K562 (cell line): ENCODE measurements around the gene SLC22A12. TPM values are rescaled to one million over a fixed set of nuclear protein-coding genes. Genes with fewer than 3 reads are reported as not detected.

Source experiments
- ATAC-seq: fragments of 200-7000 bp; cut with Tn5 transposase; 3 replicates; pipeline ENCODE4 v1.9.1; 2020; ENCODE audit warnings: moderate library complexity
- BruUV-seq: library from RNA; stranded (reverse); fragments of 400-500 nt; replicated peaks from 2 replicates; lab custom pipeline; 2021; lab: Mats Ljungman, UMichigan
- CTCF ChIA-PET: fragments of 300-600 bp; formaldehyde crosslinking; extraction: SDS; loops from one replicate; lab custom pipeline; 2021; ENCODE audit warnings: low intra/inter-chr PET ratio; lab: Yijun Ruan, JAX
- POLR2A ChIA-PET: fragments of 300-600, 350-650 bp; sonication (Branson Sonifier 250); formaldehyde crosslinking; extraction: SDS; loops from one replicate; lab custom pipeline; 2021; ENCODE audit warnings: antibody characterized with exemption, inconsistent platforms; lab: Yijun Ruan, JAX
- DNase-seq, 4 experiments: peaks; one replicate each; pipeline versions ENCODE4 v3.0.0 to v3.0.0-alpha.2; 2011 to 2018; ENCODE audit warnings: low spot score in 3 of 4, mixed read lengths in 3 of 4; ENCODE audit errors: extremely low read depth in 1 of 4
- FAIRE-seq: peaks from 2 replicates; lab custom pipeline; 2011; peaks lifted over from hg19 to GRCh38; lab: Jason Lieb, UNC
- H2AFZ ChIP-seq: 2 replicates; pipeline ENCODE4 v1.6.0; 2011; ENCODE audit warnings: low read depth, low read length, control low read depth, inconsistent platforms
- H3K27ac ChIP-seq: fragments of 200-600 bp; 3 replicates; pipeline ENCODE4 v1.8.0; 2011; ENCODE audit warnings: low read depth, mild to moderate bottlenecking, control low read depth, inconsistent platforms, low read length, moderate library complexity, mixed read lengths; ENCODE audit errors: extremely low read depth
- H3K27me3 ChIP-seq, 2 experiments: fragments of 300-600 bp in 1 of 2; 2 replicates in 1 of 2; 3 replicates in 1 of 2; pipeline versions ENCODE4 v1.6.0 to v1.8.0; 2011; ENCODE audit warnings: inconsistent platforms in 2 of 2, low read length in 2 of 2, mild to moderate bottlenecking in 1 of 2, mixed read lengths in 1 of 2, moderate library complexity in 1 of 2; ENCODE audit not compliant: control insufficient read depth in 2 of 2, insufficient read depth in 2 of 2
- H3K36me3 ChIP-seq: fragments of 300-600 bp; 3 replicates; pipeline ENCODE4 v1.8.0; 2011; ENCODE audit warnings: mild to moderate bottlenecking, low read length, inconsistent platforms; ENCODE audit not compliant: control insufficient read depth, insufficient read depth
- H3K4me1 ChIP-seq, 2 experiments: fragments of 200-600 bp in 1 of 2; replicated peaks in 1 of 2; 2 replicates in 1 of 2; 3 replicates in 1 of 2; pipeline versions ENCODE4 v1.5.1 to v1.8.0; 2011; ENCODE audit warnings: inconsistent platforms in 2 of 2, low read length in 2 of 2, mild to moderate bottlenecking in 1 of 2, mixed read lengths in 1 of 2, moderate library complexity in 1 of 2; ENCODE audit not compliant: control insufficient read depth in 2 of 2, insufficient read depth in 2 of 2
- H3K4me2 ChIP-seq: 2 replicates; pipeline ENCODE4 v1.6.1; 2011; ENCODE audit warnings: low read length, control low read depth, inconsistent platforms, mixed read lengths; ENCODE audit not compliant: insufficient read depth
- H3K4me3 ChIP-seq: fragments of 200-600 bp; sonication (generic), shearing (Covaris generic); 2 replicates; pipeline ENCODE4 v1.5.1; 2016; ENCODE audit warnings: control low read depth, inconsistent platforms
- H3K79me2 ChIP-seq: fragments of 200-600 bp; 3 replicates; pipeline ENCODE4 v1.8.0; 2011; ENCODE audit warnings: low read length, inconsistent platforms; ENCODE audit not compliant: control insufficient read depth, insufficient read depth
- H3K9ac ChIP-seq, 2 experiments: 2 replicates each; pipeline versions ENCODE4 v1.6.0 to v1.6.1; 2011; ENCODE audit warnings: low read depth in 2 of 2, low read length in 2 of 2, control low read depth in 1 of 2, inconsistent platforms in 1 of 2, mild to moderate bottlenecking in 1 of 2, mixed read lengths in 1 of 2; ENCODE audit not compliant: insufficient read depth in 1 of 2
- H3K9me1 ChIP-seq: one replicate; pipeline ENCODE4 v1.6.0; 2011; ENCODE audit warnings: inconsistent platforms, mild to moderate bottlenecking, low read length, moderate library complexity; ENCODE audit not compliant: control insufficient read depth, insufficient read depth
- H3K9me3 ChIP-seq: replicated peaks from 2 replicates; pipeline ENCODE4 v1.5.1; 2011; ENCODE audit warnings: low read depth, low read length, inconsistent platforms; ENCODE audit not compliant: control insufficient read depth, insufficient read depth
- H4K20me1 ChIP-seq: replicated peaks from 2 replicates; pipeline ENCODE4 v1.6.1; 2011; ENCODE audit warnings: low read length, inconsistent platforms, mixed read lengths; ENCODE audit not compliant: control insufficient read depth, insufficient read depth
- HDAC6 ChIP-seq: IDR thresholded peaks from 2 replicates; pipeline ENCODE4 v1.6.1; 2012; ENCODE audit warnings: low read depth, mild to moderate bottlenecking, control low read depth, inconsistent platforms, low read length, moderate library complexity
- HMGXB4 ChIP-seq: sonication (generic); formaldehyde crosslinking; IDR thresholded peaks from 2 replicates; pipeline ENCODE4 v1.8.1; 2023; ENCODE audit warnings: mild to moderate bottlenecking, missing genetic modification reagents
- KLF13 ChIP-seq: fragments of 450-650 bp; IDR thresholded peaks from 2 replicates; pipeline ENCODE4 v1.6.1; 2016; ENCODE audit warnings: missing genetic modification characterization, low read depth, mild to moderate bottlenecking, missing compliant biosample characterization, moderate library complexity, borderline replicate concordance
- NUFIP1 ChIP-seq: fragments of 450-650 bp; IDR thresholded peaks from 2 replicates; pipeline ENCODE4 v1.6.1; 2018; ENCODE audit not compliant: partially characterized antibody
- SMAD4 ChIP-seq: fragments of 250-450 bp; sonication (Bioruptor Pico); conservative IDR thresholded peaks from 2 replicates; pipeline ENCODE4 v1.8.0; 2021; ENCODE audit warnings: inconsistent platforms, mild to moderate bottlenecking, moderate library complexity
- SMARCE1 ChIP-seq: fragments of 450-650 bp; IDR thresholded peaks from 2 replicates; pipeline ENCODE4 v1.7.1; 2016; ENCODE audit warnings: mild to moderate bottlenecking
- TCF3 ChIP-seq: sonication (generic); formaldehyde crosslinking; IDR thresholded peaks from 2 replicates; pipeline ENCODE4 v1.4.0; 2020; ENCODE audit warnings: mild to moderate bottlenecking, missing genetic modification reagents
- TCF7L2 ChIP-seq: fragments of 150-350 bp; IDR thresholded peaks from 2 replicates; pipeline ENCODE4 v1.6.1; 2016; ENCODE audit warnings: low read depth, mild to moderate bottlenecking, low read length, moderate library complexity
- THRB ChIP-seq: fragments of 450-650 bp; formaldehyde crosslinking; conservative IDR thresholded peaks from 2 replicates; pipeline ENCODE4 v1.4.0; 2022; ENCODE audit warnings: mild to moderate bottlenecking, missing genetic modification characterization
- TRIM28 ChIP-seq: fragments of 450-650 bp; IDR thresholded peaks from 2 replicates; pipeline ENCODE4 v1.6.1; 2017
- VEZF1 ChIP-seq: fragments of 200-800 bp; sonication (Bioruptor generic); IDR thresholded peaks from 2 replicates; pipeline ENCODE4 v1.6.1; 2017; ENCODE audit warnings: missing genetic modification characterization, missing compliant biosample characterization
- ZBTB12 ChIP-seq: fragments of 250-450 bp; sonication (Bioruptor Pico); IDR thresholded peaks from 2 replicates; pipeline ENCODE4 v1.4.0; 2020
- ZBTB26 ChIP-seq: fragments of 450-650 bp; formaldehyde crosslinking; IDR thresholded peaks from 2 replicates; pipeline ENCODE4 v1.4.0; 2022; ENCODE audit warnings: missing genetic modification characterization
- WGBS: fragments of 100-300 bp; shearing (Covaris generic); methylation state at CpG from one replicate; pipeline ENCODE4 v1.1.6; 2016; ENCODE audit warnings: low coverage, mixed read lengths; ENCODE audit not compliant: insufficient coverage; ENCODE audit errors: missing lambda C conversion rate; 5-methylcytosine and 5-hydroxymethylcytosine counted together
- in situ Hi-C: fragments of 300-500 bp; cut with MboI; formaldehyde crosslinking; loops from 4 replicates; pipeline ENCODE4 v1.15.0; 2018; ENCODE audit warnings: inconsistent platforms, mixed read lengths
- intact Hi-C: fragments of 100-400 bp; cut with micrococcal nuclease; formaldehyde crosslinking; loops from 2 replicates; pipeline ENCODE4 v1.14.2; 2022
- polyA plus RNA-seq, 8 experiments: library from polyadenylated mRNA; depleted of rRNA in 4 of 8; stranded (reverse) in 5 of 8; unstranded in 3 of 8; fragments of >200 nt; fragmentation: Nextera tagmentation in 2 of 8; fragmentation: Illumina TruSeq in 1 of 8; extraction: Ambion mirVana in 2 of 8; extraction: Trizol in 1 of 8; gene quantifications; 2 replicates each; pipeline versions ENCODE4 v1.2.1 to v1.2.3, GENCODE V29; 2011 to 2014; ENCODE audit warnings: inconsistent platforms in 1 of 8, missing spikeins in 1 of 8
- total RNA-seq, 7 experiments: library from RNA; depleted of rRNA in 6 of 7; stranded (reverse); fragments of >200 nt in 6 of 7; fragmentation: Illumina TruSeq in 2 of 7; extraction: Trizol in 2 of 7; gene quantifications; 2 replicates each; pipeline versions ENCODE4 v1.2.1 to v1.2.3, GENCODE V29; 2011 to 2021; ENCODE audit warnings: low replicate concordance in 1 of 7

SLC22A12 gene
- total and polyA plus RNA-seq, 9 of the 15 experiments (the other 6 are each of a cell fraction or from before 2014, with no cell fraction given) = not detected

GRCh38 chr11:64570341-64570740 is 20.7 kb upstream of the SLC22A12 start (continued):
- TF ChIP-seq THRB (CRISPR knock-in tag) (no peak), TRIM28 (no peak), NUFIP1 (no peak)

GRCh38 chr11:64571050-64571409 is 20.0 kb upstream of the SLC22A12 start:
- H2AFZ ChIP-seq = peak overlapping the region; percentile 62; the same call in 1 of the 2 replicates
- CTCF ChIA-PET = no interaction called here
- H3K4me2 ChIP-seq = peak overlapping the region; percentile 60; the same call in 1 of the 2 replicates
- H3K4me3 ChIP-seq = no peak overlapping the region
- in situ Hi-C loops = no loop called here
- no peak overlapping the region for H3K27ac ChIP-seq
- FAIRE-seq (no peak), ATAC-seq (no peak), DNase-seq (no peak)
- 43% methylated on average over 10 of the region's 11 CpGs for WGBS
- no TSS peak for BruUV-seq
- H3K27me3 ChIP-seq = peaks cover 3 to 11% of the 10 kb centered on the region in 2 experiments
- peaks cover 15 to 45% of the 10 kb centered on the region in 2 experiments for H3K4me1 ChIP-seq
- POLR2A ChIA-PET = interaction anchor here (0.6 to 1.1 kb wide), 3 partner anchors 21 to 118 kb away, joined by 3 read pairs; no protein-coding TSS in a partner anchor
- no peaks in the 10 kb centered on the region for H3K9me1 ChIP-seq
- no peaks in the 10 kb centered on the region; the same call in 1 of the 2 replicates for H4K20me1 ChIP-seq
- peak overlapping the region in 1 of 2 experiments; percentile 31; a peak in 1 of 4 replicates for H3K9ac ChIP-seq
- H3K79me2 ChIP-seq = no peaks in the 10 kb centered on the region
- H3K9me3 ChIP-seq = no peaks in the 10 kb centered on the region
- intact Hi-C loops = no loop called here
- H3K36me3 ChIP-seq = no peaks in the 10 kb centered on the region
- TF ChIP-seq VEZF1 (CRISPR knock-in tag) = no peak
- no peak for TF ChIP-seq TCF3
- no peak for TF ChIP-seq ZBTB26
- no peak for TF ChIP-seq SMAD4
- no peak for TF ChIP-seq HMGXB4 (CRISPR knock-in tag)
- TF ChIP-seq SMARCE1 = no peak
- no peak for TF ChIP-seq ZBTB12
- no peak for TF ChIP-seq KLF13 (tag)
- no peak for TF ChIP-seq TCF7L2
- TF ChIP-seq HDAC6 = no peak
